K562 (cell line): ENCODE data around the gene BCAS1. TPM values are rescaled to one million over a fixed set of nuclear protein-coding genes. Genes with fewer than 3 reads are reported as not detected.
A peak's percentile ranks its signal among the peaks of the same experiment; 100 is the strongest.

Experiments
- ATAC-seq: fragments of 200-7000 bp; cut with Tn5 transposase; 3 replicates; pipeline ENCODE4 v1.9.1; 2020; ENCODE audit warnings: moderate library complexity
- BruUV-seq: library from RNA; stranded (reverse); fragments of 400-500 nt; replicated peaks from 2 replicates; lab custom pipeline; 2021; lab: Mats Ljungman, UMichigan
- CTCF ChIA-PET: fragments of 300-600 bp; formaldehyde crosslinking; extraction: SDS; loops from one replicate; lab custom pipeline; 2021; ENCODE audit warnings: low intra/inter-chr PET ratio; lab: Yijun Ruan, JAX
- POLR2A ChIA-PET: fragments of 300-600, 350-650 bp; sonication (Branson Sonifier 250); formaldehyde crosslinking; extraction: SDS; loops from one replicate; lab custom pipeline; 2021; ENCODE audit warnings: antibody characterized with exemption, inconsistent platforms; lab: Yijun Ruan, JAX
- DNase-seq, 4 experiments: peaks; one replicate each; pipeline versions ENCODE4 v3.0.0 to v3.0.0-alpha.2; 2011 to 2018; ENCODE audit warnings: low spot score in 3 of 4, mixed read lengths in 3 of 4; ENCODE audit errors: extremely low read depth in 1 of 4
- FAIRE-seq: peaks from 2 replicates; lab custom pipeline; 2011; peaks lifted over from hg19 to GRCh38; lab: Jason Lieb, UNC
- H2AFZ ChIP-seq: 2 replicates; pipeline ENCODE4 v1.6.0; 2011; ENCODE audit warnings: low read depth, low read length, control low read depth, inconsistent platforms
- H3K27ac ChIP-seq: fragments of 200-600 bp; 3 replicates; pipeline ENCODE4 v1.8.0; 2011; ENCODE audit warnings: low read depth, mild to moderate bottlenecking, control low read depth, inconsistent platforms, low read length, moderate library complexity, mixed read lengths; ENCODE audit errors: extremely low read depth
- H3K27me3 ChIP-seq, 2 experiments: fragments of 300-600 bp in 1 of 2; 2 replicates in 1 of 2; 3 replicates in 1 of 2; pipeline versions ENCODE4 v1.6.0 to v1.8.0; 2011; ENCODE audit warnings: inconsistent platforms in 2 of 2, low read length in 2 of 2, mild to moderate bottlenecking in 1 of 2, mixed read lengths in 1 of 2, moderate library complexity in 1 of 2; ENCODE audit not compliant: control insufficient read depth in 2 of 2, insufficient read depth in 2 of 2
- H3K36me3 ChIP-seq: fragments of 300-600 bp; 3 replicates; pipeline ENCODE4 v1.8.0; 2011; ENCODE audit warnings: mild to moderate bottlenecking, low read length, inconsistent platforms; ENCODE audit not compliant: control insufficient read depth, insufficient read depth
- H3K4me1 ChIP-seq, 2 experiments: fragments of 200-600 bp in 1 of 2; replicated peaks in 1 of 2; 2 replicates in 1 of 2; 3 replicates in 1 of 2; pipeline versions ENCODE4 v1.5.1 to v1.8.0; 2011; ENCODE audit warnings: inconsistent platforms in 2 of 2, low read length in 2 of 2, mild to moderate bottlenecking in 1 of 2, mixed read lengths in 1 of 2, moderate library complexity in 1 of 2; ENCODE audit not compliant: control insufficient read depth in 2 of 2, insufficient read depth in 2 of 2
- H3K4me2 ChIP-seq: 2 replicates; pipeline ENCODE4 v1.6.1; 2011; ENCODE audit warnings: low read length, control low read depth, inconsistent platforms, mixed read lengths; ENCODE audit not compliant: insufficient read depth
- H3K4me3 ChIP-seq: fragments of 200-600 bp; sonication (generic), shearing (Covaris generic); 2 replicates; pipeline ENCODE4 v1.5.1; 2016; ENCODE audit warnings: control low read depth, inconsistent platforms
- H3K79me2 ChIP-seq: fragments of 200-600 bp; 3 replicates; pipeline ENCODE4 v1.8.0; 2011; ENCODE audit warnings: low read length, inconsistent platforms; ENCODE audit not compliant: control insufficient read depth, insufficient read depth
- H3K9ac ChIP-seq, 2 experiments: 2 replicates each; pipeline versions ENCODE4 v1.6.0 to v1.6.1; 2011; ENCODE audit warnings: low read depth in 2 of 2, low read length in 2 of 2, control low read depth in 1 of 2, inconsistent platforms in 1 of 2, mild to moderate bottlenecking in 1 of 2, mixed read lengths in 1 of 2; ENCODE audit not compliant: insufficient read depth in 1 of 2
- H3K9me1 ChIP-seq: one replicate; pipeline ENCODE4 v1.6.0; 2011; ENCODE audit warnings: inconsistent platforms, mild to moderate bottlenecking, low read length, moderate library complexity; ENCODE audit not compliant: control insufficient read depth, insufficient read depth
- H3K9me3 ChIP-seq: replicated peaks from 2 replicates; pipeline ENCODE4 v1.5.1; 2011; ENCODE audit warnings: low read depth, low read length, inconsistent platforms; ENCODE audit not compliant: control insufficient read depth, insufficient read depth
- H4K20me1 ChIP-seq: replicated peaks from 2 replicates; pipeline ENCODE4 v1.6.1; 2011; ENCODE audit warnings: low read length, inconsistent platforms, mixed read lengths; ENCODE audit not compliant: control insufficient read depth, insufficient read depth
- RBM15 ChIP-seq: fragments of 200-400 bp; formaldehyde crosslinking; IDR thresholded peaks from 2 replicates; pipeline ENCODE4 v1.6.1; 2018; ENCODE audit warnings: mild to moderate bottlenecking, low read length, moderate library complexity; ENCODE audit not compliant: insufficient read depth
- WGBS: fragments of 100-300 bp; shearing (Covaris generic); methylation state at CpG from one replicate; pipeline ENCODE4 v1.1.6; 2016; ENCODE audit warnings: low coverage, mixed read lengths; ENCODE audit not compliant: insufficient coverage; ENCODE audit errors: missing lambda C conversion rate; 5-methylcytosine and 5-hydroxymethylcytosine counted together
- in situ Hi-C: fragments of 300-500 bp; cut with MboI; formaldehyde crosslinking; loops from 4 replicates; pipeline ENCODE4 v1.15.0; 2018; ENCODE audit warnings: inconsistent platforms, mixed read lengths
- intact Hi-C: fragments of 100-400 bp; cut with micrococcal nuclease; formaldehyde crosslinking; loops from 2 replicates; pipeline ENCODE4 v1.14.2; 2022
- polyA plus RNA-seq, 8 experiments: library from polyadenylated mRNA; depleted of rRNA in 4 of 8; stranded (reverse) in 5 of 8; unstranded in 3 of 8; fragments of >200 nt; fragmentation: Nextera tagmentation in 2 of 8; fragmentation: Illumina TruSeq in 1 of 8; extraction: Ambion mirVana in 2 of 8; extraction: Trizol in 1 of 8; gene quantifications; 2 replicates each; pipeline versions ENCODE4 v1.2.1 to v1.2.3, GENCODE V29; 2011 to 2014; ENCODE audit warnings: inconsistent platforms in 1 of 8, missing spikeins in 1 of 8
- total RNA-seq, 7 experiments: library from RNA; depleted of rRNA in 6 of 7; stranded (reverse); fragments of >200 nt in 6 of 7; fragmentation: Illumina TruSeq in 2 of 7; extraction: Trizol in 2 of 7; gene quantifications; 2 replicates each; pipeline versions ENCODE4 v1.2.1 to v1.2.3, GENCODE V29; 2011 to 2021; ENCODE audit warnings: low replicate concordance in 1 of 7
- TF ChIP-seq, protein P1 (sequence below), 3 experiments: fragments of 200-800 bp in 1 of 3; fragments of 250-450 bp in 1 of 3; fragments of 450-650 bp in 1 of 3; sonication (Bioruptor Pico) in 1 of 3; sonication (Bioruptor generic) in 1 of 3; formaldehyde crosslinking in 1 of 3; IDR thresholded peaks; 2 replicates each; pipeline versions ENCODE4 v1.6.1 to v1.8.0; 2016 to 2022; ENCODE audit warnings: mild to moderate bottlenecking in 2 of 3, missing genetic modification characterization in 2 of 3, missing compliant biosample characterization in 1 of 3, moderate library complexity in 1 of 3

BCAS1 gene
- total and polyA plus RNA-seq, 9 of the 15 experiments (the other 6 are each of a cell fraction or from before 2014, with no cell fraction given) = 0.18 to 2.3 (median 0.93) TPM

DNA sequence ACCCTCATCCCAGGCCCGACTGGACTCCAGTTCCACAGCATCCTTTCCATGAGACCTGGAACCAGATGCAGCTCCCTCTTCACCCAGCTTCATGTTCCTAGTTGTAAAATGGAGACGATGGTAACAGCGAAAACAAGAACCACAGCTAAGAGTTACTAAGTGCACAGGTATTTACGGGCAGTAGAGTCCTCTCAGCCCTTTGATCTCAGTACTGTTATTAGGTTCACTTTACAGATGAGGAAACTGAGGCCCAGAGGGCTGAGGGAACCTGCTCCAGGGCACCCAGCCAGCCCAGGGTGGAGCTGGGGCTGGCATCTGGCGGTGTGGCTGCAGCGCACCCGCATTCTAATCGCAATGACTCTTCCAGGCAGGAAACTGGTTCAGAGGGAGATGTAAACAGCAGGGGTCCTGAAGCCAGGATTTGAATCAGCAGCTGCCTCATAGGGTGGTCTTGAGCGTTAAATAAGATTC lies 858 bp downstream of the BCAS1 start:
- in situ Hi-C loops = loop anchor here (10.0 kb wide), 1 partner anchor 515 kb away; no protein-coding TSS in a partner anchor

More for the DNA sequence above, 858 bp downstream of the BCAS1 start:
- WGBS = 51% methylated on average over 9 of the region's 9 CpGs
- no peak overlapping the region for H3K4me2 ChIP-seq
- ChIA-PET CTCF (no interaction called here), POLR2A (interaction anchor here (0.9 kb wide), 1 partner anchor 12 kb away, joined by 4 read pairs; no protein-coding TSS in a partner anchor)
- no peak for ATAC-seq
- no peaks in the 10 kb centered on the region; a peak in 1 of 5 replicates for H3K27me3 ChIP-seq
- peaks cover 1% of the 10 kb centered on the region; the same call in 1 of the 2 replicates for H3K9me3 ChIP-seq
- H2AFZ ChIP-seq = no peak overlapping the region
- BruUV-seq = no TSS peak
- no peak overlapping the region for H3K27ac ChIP-seq
- peaks cover 18 to 25% of the 10 kb centered on the region in 2 experiments; a peak in 4 of 5 replicates for H3K4me1 ChIP-seq
- H3K9ac ChIP-seq = no peak overlapping the region
- no peaks in the 10 kb centered on the region for H3K36me3 ChIP-seq
- no peaks in the 10 kb centered on the region for H3K79me2 ChIP-seq
- no peak for FAIRE-seq
- intact Hi-C loops = loop anchor here (10.0 kb wide), 3 partner anchors 495 to 865 kb away; no protein-coding TSS in a partner anchor
- H3K9me1 ChIP-seq = no peaks in the 10 kb centered on the region
- DNase-seq = no peak
- H4K20me1 ChIP-seq = no peaks in the 10 kb centered on the region
- H3K4me3 ChIP-seq = no peak overlapping the region
- no peak for TF ChIP-seq RBM15
- TF ChIP-seq, protein P1, sequence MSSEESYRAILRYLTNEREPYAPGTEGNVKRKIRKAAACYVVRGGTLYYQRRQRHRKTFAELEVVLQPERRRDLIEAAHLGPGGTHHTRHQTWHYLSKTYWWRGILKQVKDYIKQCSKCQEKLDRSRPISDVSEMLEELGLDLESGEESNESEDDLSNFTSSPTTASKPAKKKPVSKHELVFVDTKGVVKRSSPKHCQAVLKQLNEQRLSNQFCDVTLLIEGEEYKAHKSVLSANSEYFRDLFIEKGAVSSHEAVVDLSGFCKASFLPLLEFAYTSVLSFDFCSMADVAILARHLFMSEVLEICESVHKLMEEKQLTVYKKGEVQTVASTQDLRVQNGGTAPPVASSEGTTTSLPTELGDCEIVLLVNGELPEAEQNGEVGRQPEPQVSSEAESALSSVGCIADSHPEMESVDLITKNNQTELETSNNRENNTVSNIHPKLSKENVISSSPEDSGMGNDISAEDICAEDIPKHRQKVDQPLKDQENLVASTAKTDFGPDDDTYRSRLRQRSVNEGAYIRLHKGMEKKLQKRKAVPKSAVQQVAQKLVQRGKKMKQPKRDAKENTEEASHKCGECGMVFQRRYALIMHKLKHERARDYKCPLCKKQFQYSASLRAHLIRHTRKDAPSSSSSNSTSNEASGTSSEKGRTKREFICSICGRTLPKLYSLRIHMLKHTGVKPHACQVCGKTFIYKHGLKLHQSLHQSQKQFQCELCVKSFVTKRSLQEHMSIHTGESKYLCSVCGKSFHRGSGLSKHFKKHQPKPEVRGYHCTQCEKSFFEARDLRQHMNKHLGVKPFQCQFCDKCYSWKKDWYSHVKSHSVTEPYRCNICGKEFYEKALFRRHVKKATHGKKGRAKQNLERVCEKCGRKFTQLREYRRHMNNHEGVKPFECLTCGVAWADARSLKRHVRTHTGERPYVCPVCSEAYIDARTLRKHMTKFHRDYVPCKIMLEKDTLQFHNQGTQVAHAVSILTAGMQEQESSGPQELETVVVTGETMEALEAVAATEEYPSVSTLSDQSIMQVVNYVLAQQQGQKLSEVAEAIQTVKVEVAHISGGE (CRISPR knock-in tag; IDR thresholded peaks at IDR 0.05) = peak in 1 of 3 experiments; percentile 63; a peak in 2 of 6 replicates
